ENCODE results near the gene EDN3.

EDN3 gene

GRCh38 chr20:59301343-59302007 lies 1.1 kb downstream of the EDN3 start:
- no peaks in the 10 kb centered on the region for H3K79me2 ChIP-seq (ENCODE audit: insufficient read depth, low read length)
- H3F3A ChIP-seq (ENCODE audit: insufficient read depth) = no peaks in the 10 kb centered on the region
- H3K9ac ChIP-seq (ENCODE audit: low read length) = no peak overlapping the region
- TF ChIP-seq EZH2phosphoT487 (conservative IDR thresholded peaks at IDR 0.05; ENCODE audit: low read length) (no peak), CTCF (IDR thresholded peaks at IDR 0.05; ENCODE audit: insufficient read depth, low read length, poor library complexity, severe bottlenecking) (no peak)
- 0 out of 2 replicates have a peak, but pooled peaks cover 5% of the 10 kb centered on the region for H3K27me3 ChIP-seq (ENCODE audit: low read length)
- H3K4me2 ChIP-seq (ENCODE audit: low read depth, low read length, poor library complexity, severe bottlenecking) = no peak overlapping the region
- H3K4me3 ChIP-seq (ENCODE audit: insufficient read depth, low read length, poor library complexity, severe bottlenecking) = no peak overlapping the region
- H2AFZ ChIP-seq (ENCODE audit: low read depth, low read length, severe bottlenecking) = no peak overlapping the region
- H4K20me1 ChIP-seq (ENCODE audit: low read depth, low read length) = no peaks in the 10 kb centered on the region
- no peaks in the 10 kb centered on the region for H3K9me2 ChIP-seq (replicated peaks; ENCODE audit: insufficient read depth, low read length)
- no peaks in the 10 kb centered on the region for H3K36me3 ChIP-seq (ENCODE audit: low read length)
- no peak overlapping the region for H3K27ac ChIP-seq (ENCODE audit: low read depth, low read length)
- no peaks in the 10 kb centered on the region for H3K9me3 ChIP-seq (ENCODE audit: insufficient read depth, low read length)

GRCh38 chr20:59305908-59306655 lies 5.7 kb downstream of the EDN3 start:
- Histone ChIP-seq H3K27ac (ENCODE audit: low read depth, low read length) (no peak overlapping the region), H3F3A (ENCODE audit: insufficient read depth) (no peaks in the 10 kb centered on the region), H2AFZ (ENCODE audit: low read depth, low read length, severe bottlenecking) (no peak overlapping the region), H4K20me1 (ENCODE audit: low read depth, low read length) (no peaks in the 10 kb centered on the region), H3K36me3 (ENCODE audit: low read length) (no peaks in the 10 kb centered on the region), H3K9me3 (ENCODE audit: insufficient read depth, low read length) (no peaks in the 10 kb centered on the region), H3K4me2 (ENCODE audit: low read depth, low read length, poor library complexity, severe bottlenecking) (no peak overlapping the region), H3K9ac (ENCODE audit: low read length) (no peak overlapping the region), H3K9me2 (replicated peaks; ENCODE audit: insufficient read depth, low read length) (no peaks in the 10 kb centered on the region), H3K79me2 (ENCODE audit: insufficient read depth, low read length) (no peaks in the 10 kb centered on the region), H3K4me3 (ENCODE audit: insufficient read depth, low read length, poor library complexity, severe bottlenecking) (no peak overlapping the region), H3K27me3 (ENCODE audit: low read length) (0 out of 2 replicates have a peak, but pooled peaks cover 5% of the 10 kb centered on the region)
- TF ChIP-seq EZH2phosphoT487 (conservative IDR thresholded peaks at IDR 0.05; ENCODE audit: low read length) (no peak), CTCF (IDR thresholded peaks at IDR 0.05; ENCODE audit: insufficient read depth, low read length, poor library complexity, severe bottlenecking) (no peak)

GRCh38 chr20:59307270-59307669 lies 6.9 kb downstream of the EDN3 start:
- Histone ChIP-seq H3K79me2 (ENCODE audit: insufficient read depth, low read length) (no peaks in the 10 kb centered on the region), H3K9me3 (ENCODE audit: insufficient read depth, low read length) (no peaks in the 10 kb centered on the region), H3K4me2 (ENCODE audit: low read depth, low read length, poor library complexity, severe bottlenecking) (no peak overlapping the region), H3F3A (ENCODE audit: insufficient read depth) (no peaks in the 10 kb centered on the region), H3K9me2 (replicated peaks; ENCODE audit: insufficient read depth, low read length) (no peaks in the 10 kb centered on the region), H3K27me3 (ENCODE audit: low read length) (0 out of 2 replicates have a peak, but pooled peaks cover 5% of the 10 kb centered on the region), H4K20me1 (ENCODE audit: low read depth, low read length) (no peaks in the 10 kb centered on the region), H3K27ac (ENCODE audit: low read depth, low read length) (no peak overlapping the region), H3K4me3 (ENCODE audit: insufficient read depth, low read length, poor library complexity, severe bottlenecking) (no peak overlapping the region), H2AFZ (ENCODE audit: low read depth, low read length, severe bottlenecking) (no peak overlapping the region), H3K36me3 (ENCODE audit: low read length) (no peaks in the 10 kb centered on the region), H3K9ac (ENCODE audit: low read length) (no peak overlapping the region)
- TF ChIP-seq CTCF (IDR thresholded peaks at IDR 0.05; ENCODE audit: insufficient read depth, low read length, poor library complexity, severe bottlenecking) (no peak), EZH2phosphoT487 (conservative IDR thresholded peaks at IDR 0.05; ENCODE audit: low read length) (no peak)
